LoVo (cell line): ENCODE results near the gene ARL8B.
A peak's percentile ranks its signal among the peaks of the same experiment; 100 is the strongest.

Experiments used
- DNase-seq: peaks from one replicate; pipeline ENCODE4 v3.0.0-alpha.2; 2016; ENCODE audit warnings: low spot score

ARL8B gene

DNA sequence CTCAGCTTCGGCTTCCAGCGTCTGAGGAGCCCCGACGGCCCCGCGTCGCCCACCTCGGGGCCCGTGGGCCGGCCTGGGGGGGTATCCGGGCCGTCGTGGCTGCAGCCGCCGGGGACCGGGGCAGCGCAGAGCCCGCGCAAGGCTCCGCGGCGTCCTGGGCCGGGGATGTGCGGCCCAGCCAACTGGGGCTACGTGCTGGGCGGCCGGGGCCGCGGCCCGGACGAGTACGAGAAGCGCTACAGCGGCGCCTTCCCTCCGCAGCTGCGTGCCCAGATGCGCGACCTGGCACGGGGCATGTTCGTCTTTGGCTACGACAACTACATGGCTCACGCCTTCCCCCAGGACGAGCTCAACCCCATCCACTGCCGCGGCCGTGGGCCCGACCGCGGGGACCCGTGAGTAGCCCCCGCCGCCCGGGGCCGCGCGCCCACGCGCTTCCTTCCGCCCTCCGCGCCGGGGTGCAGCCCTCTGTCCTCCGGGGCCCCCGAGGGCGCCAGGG, 65.9 kb downstream of the ARL8B start:
- DNase-seq: no peak

DNA sequence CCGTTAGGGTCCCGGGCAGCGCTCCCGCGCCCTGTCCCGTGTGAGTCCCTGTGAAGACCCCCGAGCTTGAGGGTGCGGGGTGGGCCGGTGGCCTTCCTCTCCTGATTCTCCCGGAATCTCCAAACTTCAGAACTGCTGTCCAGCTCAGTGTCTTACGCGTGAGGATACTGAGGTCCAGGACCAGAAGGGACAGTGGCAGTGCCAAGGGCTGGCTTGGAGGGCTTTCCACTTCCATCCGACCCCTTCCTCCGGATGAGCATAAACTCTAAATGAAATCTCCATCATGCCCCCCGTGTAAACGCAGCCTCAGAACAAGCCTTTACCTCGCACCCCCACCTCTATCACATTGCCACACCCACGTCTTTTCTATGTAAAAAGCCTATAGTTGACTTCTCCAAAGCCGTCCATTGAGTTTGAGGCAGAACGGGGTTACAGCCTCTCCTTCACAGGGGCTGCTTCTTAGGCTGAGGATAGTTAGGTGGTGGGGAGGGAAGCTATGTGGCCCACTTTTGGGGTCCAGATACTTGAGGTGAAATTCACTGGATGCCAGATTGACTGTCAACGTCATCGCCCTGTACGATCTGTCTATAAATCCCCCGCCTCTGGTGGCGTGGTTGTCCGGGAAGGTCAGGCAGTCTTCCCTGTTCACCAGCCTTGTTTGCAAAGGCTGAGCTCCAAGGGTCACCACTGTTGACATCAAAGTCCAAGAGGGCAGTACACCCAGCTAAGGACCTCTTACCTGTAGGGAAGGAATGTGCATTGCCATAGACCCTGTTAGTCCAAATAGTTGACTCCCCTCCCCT, 66.5 kb downstream of the ARL8B start:
- DNase-seq: no peak

- no peak for DNase-seq
Observed at GRCh38 chr3:5190147-5190791, 68.2 kb downstream of the ARL8B start.

GRCh38 chr3:5191555-5192304, 69.6 kb downstream of the ARL8B start:
- no peak for DNase-seq

DNA sequence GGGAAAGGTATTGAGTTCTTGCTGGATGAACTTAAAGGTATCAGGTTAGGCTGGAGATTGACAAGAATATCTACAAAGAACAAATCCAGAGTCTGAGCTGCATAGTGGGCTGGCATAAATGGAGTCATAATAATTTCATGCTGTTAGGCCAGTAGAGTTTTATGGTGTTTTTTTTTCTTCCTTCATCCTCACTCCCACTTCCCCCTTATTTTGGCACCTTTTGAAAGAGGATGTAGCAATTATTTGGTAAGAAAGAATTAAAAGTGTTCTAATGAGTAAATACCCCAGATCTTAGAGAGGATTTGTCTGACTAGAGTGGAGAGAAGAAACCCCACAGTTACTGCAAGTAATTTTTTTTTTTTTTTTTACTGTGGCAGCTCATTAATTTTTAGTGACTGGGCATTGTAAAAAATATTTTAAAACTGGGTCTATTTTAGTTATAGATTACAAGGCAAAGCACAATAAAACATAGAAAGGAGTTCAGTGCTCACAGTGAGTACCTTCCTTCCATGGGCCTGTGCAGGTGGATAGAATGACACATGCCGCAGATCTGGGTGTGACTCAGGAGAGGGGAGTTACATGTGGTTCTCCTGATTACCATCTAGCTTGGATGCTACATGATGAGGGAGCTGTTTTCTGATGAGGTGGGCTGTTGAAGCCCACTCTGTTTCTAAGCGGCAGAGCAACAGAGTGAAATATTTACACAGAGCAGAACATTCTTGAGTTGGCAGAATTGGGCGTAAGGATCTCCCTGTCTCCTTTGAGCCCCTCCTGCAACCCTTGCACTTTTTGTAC, 70.7 kb downstream of the ARL8B start:
- DNase-seq: no peak

DNA sequence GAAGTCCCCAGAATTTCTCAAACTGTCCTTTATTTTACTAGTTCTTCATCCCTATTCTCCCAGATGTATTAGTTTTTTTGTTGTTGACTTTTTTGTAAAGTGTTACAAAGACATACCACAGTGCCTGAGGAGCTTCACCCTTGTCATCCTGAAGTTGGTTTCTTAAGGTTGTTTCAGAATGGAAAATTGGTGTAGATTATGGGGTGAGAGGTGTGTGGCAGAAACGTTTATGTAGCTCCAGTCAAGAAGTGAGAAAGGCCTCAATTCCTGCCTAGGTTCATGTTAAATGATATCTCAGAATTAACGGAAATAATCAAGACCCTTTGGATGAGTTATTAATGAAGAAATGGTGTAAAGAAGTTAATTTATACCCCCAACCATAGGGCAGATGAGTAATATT, 72.2 kb downstream of the ARL8B start:
- no peak for DNase-seq

GRCh38 chr3:5194801-5195509, 72.9 kb downstream of the ARL8B start:
- peak; percentile 74 for DNase-seq

DNA sequence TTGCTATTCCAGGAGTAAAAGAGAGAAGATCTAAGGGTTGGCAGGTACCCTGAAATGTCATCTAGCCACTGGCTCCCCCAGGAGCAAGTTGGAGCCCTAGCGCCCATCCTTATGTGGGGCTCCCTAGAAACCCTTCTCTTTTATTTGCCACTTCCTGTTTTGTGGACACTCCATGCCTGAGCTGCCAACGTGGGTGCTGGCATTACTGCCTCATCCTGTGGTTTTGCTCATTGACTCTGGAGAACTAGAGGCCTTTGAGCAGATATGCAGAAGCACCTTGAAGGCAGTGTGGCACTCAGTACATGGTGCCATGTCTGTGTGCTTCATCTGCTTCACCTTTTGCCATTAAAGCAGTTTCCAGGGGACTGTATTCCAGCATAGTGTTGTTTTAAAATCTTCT, 73.5 kb downstream of the ARL8B start:
- DNase-seq: no peak

GRCh38 chr3:5197022-5197421, 74.9 kb downstream of the ARL8B start:
- DNase-seq: no peak

DNA sequence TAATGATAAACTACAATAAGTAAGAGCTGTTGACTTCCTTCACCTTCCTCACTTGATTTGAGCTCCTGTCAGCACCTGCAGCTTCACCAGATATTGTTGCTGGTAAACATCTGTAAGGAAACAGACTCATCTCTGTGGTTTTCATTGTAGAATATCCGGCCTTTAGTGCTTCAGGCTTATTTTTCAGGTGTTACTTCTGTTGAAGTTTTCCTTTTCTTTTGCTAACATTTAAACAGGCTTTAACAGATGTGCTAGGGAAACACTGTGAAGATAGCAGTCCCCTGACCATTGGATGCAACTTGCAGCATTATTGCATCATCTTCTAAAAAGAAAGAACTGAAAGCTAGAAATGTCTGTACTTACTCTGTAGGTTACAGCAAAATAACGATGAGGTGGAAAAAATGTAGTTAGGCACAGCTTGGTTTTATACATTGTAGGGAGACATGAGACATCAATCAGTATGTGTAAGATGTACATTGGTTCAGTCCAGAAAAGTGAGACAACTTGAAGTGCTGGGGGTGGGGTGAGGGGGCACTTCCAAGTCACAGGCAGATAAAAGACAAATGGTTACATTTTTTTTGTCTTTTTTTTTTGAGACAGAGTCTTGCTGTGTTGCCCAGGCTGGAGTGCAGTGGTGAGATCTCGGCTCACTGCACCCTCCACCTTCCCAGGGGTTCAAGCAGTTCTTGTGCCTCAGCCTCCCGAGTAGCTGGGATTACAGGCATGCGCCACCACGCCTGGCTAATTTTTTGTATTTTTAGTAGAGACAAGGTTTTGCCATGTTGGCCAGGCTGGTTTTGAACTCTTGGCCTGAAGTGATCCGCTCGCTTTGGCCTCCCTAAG, 75.6 kb downstream of the ARL8B start:
- no peak for DNase-seq

DNA sequence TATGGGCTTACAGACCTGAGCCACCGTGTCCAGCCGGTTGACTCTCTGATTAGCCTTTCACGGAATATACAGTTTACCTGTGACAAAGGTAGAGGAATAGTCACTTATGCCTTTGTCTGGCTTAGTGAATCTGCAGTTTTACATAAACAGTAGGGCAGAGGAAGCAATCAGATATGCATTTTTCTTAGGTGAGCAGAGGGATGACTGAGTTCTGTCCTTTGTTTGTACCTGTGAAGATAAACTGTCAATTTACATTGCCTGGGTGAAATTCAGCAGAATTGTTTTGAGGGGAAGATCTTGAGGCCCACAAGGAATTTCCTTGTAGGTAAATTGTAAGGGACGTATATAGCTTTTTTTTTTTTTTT, 76.2 kb downstream of the ARL8B start:
- no peak for DNase-seq

- no peak for DNase-seq
Observed at GRCh38 chr3:5198986-5199731, 77.1 kb downstream of the ARL8B start.

DNA sequence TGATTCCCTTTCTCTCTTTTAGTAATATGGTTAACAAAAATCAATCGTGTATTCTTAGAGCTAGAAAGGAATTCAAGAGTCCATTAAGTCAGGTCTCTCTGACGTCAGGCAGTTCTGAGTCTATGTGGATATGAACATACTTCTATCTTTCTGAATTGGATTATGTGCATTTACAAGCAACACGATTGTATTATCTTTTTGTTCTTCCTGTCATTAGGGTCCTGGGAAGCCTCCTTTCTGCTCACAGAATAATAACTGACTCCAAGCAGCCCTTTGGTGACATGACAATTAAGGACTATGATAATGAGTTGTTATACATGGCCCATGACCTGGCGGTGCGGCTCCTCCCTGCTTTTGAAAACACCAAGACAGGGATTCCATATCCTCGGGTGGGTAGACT, 79.4 kb downstream of the ARL8B start:
- DNase-seq: no peak

DNA sequence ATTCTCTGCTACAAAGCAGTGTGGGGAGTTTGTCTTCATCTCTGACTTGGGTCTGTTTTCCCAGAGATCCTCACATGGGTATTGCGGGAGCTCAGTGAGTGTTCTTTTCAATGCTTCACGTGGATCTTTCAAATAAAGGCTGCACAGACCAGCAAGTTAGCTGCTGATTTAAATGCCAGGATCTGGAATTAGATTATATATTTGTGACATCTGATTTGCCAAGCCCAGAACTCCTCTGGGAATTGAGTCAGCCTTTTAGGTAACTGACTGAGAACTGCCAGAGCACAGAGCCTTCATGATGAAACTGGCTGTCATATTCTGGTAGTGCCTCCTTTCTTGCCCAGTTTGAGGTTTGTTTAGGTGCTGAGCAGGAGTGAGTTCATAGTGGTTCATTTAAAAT, 80.1 kb downstream of the ARL8B start:
- DNase-seq: no peak

GRCh38 chr3:5205165-5205941, 83.3 kb downstream of the ARL8B start:
- no peak for DNase-seq

- DNase-seq: no peak
Observed at GRCh38 chr3:5210926-5211325, 88.8 kb downstream of the ARL8B start.

DNA sequence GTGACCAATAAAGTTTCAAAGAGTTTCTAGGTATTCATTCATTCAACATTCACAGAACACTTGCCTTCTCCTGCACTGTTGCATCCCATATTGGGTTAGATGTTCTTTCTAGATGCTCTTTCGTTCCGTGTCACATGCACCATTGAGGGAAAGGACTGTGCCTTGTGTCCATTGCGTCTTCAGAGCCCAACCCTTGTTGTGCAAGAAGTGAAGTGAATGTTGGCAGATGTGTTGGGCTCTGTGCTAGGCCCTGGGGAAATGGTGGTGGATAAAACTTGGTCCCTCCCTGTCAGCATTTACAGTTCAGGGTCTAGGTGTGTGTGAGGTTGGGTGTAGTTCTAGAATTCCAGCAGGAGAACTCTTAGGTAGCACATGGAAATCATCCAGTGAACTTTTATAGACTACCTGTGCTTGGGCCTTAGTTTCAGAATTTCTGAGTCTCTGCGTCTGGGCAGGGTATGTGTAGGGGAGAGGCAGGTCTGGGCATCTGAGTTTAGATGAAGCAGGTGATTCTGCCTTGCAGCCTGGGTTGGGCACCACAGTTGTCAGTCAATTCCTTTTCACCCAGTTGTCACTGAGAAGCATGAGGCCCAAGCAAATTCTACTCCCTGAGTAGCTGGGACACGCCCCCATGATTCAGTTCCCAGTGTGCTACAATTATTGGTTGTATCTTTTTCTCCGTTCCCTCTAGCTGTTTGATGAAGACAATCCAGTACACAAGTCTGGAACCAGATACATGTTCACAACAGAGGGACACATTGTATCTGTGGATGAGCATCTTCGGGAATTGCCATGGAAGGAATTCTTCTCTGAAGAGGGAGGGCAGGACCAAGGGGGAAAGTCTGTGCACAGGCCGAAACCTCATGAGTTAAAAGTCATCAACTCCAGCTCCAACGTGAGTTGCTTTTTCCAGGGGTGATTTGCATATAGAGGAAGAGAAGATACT, 90.8 kb downstream of the ARL8B start:
- no peak for DNase-seq

GRCh38 chr3:5213574-5213966, 91.5 kb downstream of the ARL8B start:
- no peak for DNase-seq
